Posterior cingulate gyrus (tissue), 11 donors: Measurements from ENCODE around the gene MAEA.
"Not testable (repeated sequence)": the region's sequence is repeated elsewhere in the genome, so short reads cannot be mapped to it uniquely, and the experiment has no call there.

Experiments
- DNase-seq, 10 donors: peaks; one replicate each; pipeline versions ENCODE4 v3.0.0 to v3.0.0-alpha.2; 2020 to 2021; ENCODE audit warnings: mixed read lengths in 3 of 10
- intact Hi-C: fragments of 100-400 bp; cut with DNase I; formaldehyde crosslinking; loops from one replicate; pipeline ENCODE4 v1.15.1; 2023

The MAEA gene

DNA sequence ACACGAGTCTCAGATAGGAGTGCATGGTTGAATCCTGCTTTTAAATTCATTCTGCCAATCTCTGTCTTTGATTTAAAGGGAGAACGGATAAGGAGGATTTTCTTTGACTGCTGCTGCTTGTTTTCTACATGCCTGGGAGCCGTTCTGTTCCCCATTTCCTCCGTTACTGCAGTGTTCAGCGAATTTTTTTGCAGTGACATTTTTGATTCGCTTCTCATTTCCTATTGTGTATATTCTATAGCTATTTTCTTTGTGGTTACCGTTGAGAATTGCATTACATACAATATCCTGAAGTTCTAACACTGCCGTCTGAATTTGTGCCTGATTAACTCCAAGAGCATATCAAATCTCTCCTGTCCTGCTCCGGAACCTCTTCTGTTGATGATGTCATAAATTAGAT, 14.8 kb upstream of the MAEA start:
- intact Hi-C loops, result no loop called here

DNA sequence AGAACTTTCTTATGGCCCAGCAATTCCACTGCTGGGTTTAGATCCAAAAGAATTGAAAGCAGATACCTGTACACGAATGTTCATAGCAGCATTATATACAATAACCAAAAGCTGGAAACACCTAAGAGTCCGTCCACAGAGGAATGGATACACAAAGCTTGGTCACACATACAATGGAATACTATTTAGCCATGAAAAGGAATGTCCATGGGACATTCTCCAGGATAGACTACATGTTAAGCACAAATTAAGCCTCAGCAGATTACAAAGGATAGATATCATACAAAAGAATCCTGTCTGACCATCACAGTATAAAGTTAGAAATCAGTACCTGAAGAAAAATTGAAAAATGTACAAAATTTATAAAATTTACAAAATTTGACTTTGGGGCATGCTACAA, 12.7 kb upstream of the MAEA start:
- no peak for DNase-seq
- intact Hi-C loops, result no loop called here

More for the DNA sequence above, 14.8 kb upstream of the MAEA start:
- DNase-seq, result no peak

DNA sequence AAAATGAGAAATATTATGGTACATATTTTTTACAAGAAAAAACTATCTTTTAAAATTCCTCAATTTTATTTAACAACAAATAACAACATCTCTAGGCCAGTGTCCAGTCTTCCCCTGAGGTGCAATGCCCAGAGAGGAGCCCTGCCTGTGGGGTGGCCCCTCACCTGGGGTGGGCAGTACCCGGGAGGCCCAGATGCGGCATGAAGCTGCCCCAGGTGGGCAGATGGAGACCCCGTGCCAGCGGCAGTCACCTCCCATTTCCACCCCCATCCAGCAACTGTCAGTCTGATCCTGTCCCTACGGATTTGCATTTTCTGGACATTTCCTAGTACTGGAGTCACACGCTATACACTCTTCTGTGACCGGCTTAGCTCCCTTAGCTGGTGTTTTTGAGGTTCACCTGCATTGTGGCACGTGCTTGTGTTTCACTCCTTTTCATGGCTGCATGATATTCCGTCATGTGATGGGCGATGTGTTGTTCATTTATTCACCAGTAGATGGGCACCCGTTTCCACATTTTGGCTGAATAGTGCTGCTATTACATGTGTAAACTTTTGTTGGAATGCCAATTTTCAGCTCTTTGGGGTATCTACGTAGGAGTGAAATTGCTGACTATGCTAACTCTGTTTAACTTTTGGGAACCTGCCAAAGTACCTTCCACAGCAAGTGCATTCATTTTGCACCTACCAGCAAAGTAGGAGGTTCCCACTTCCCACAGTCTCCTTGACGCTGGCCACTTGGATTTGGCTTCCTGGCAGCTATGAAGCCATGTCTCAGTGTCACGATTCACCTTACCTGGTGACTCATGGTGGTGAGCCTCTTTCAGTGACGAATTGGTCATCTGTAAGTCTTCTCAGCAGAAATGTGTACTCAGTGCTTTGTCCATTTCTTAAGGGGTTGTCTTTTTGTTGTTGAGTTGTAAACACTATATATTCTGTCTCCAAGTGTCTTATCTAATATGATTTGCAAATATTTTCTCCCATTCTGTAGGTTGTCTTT, 11.7 kb upstream of the MAEA start:
- DNase-seq, result no peak
- intact Hi-C loops, result no loop called here

DNA sequence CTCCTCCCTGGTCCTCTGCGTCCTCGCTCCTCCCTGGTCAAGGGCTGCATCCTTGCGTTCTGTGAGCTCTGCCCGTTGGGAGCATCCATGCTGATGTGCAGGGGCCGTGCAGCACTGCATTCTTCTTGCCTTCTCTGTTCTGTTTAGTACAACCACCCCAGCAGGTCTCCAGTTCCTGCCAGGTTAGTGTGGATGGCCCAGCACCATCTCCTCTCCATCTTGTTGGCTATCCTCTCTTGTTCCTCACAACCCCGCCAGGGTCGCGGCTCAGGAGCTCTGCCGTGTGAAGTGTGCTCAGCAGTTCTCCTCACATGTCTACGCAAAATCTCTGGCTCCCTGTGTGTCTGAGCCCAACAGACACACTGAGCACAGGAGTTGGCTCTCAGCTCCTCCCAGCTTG, 10.4 kb upstream of the MAEA start:
- intact Hi-C loops, result no loop called here
- DNase-seq, result peak in 1 of 10 donors; percentile 51

DNA sequence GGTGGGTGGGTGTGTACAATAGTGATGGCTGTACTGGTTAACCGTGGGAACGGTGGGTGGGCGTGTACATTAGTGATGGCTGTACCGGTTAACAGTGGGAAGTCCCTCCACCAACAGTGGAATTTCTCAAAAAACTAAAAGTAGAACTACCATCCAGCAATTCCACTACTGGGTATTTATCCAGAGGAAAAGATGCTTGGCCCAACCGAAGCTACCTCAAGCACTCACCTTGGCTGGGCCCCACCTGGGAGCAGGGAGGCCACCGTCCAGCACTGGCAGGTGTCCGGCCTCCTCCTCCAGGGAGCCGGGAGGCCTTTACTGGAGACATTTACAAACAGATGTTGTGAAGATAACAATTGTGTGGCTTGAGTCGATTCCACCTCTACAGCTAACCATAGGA, 6.0 kb upstream of the MAEA start:
- intact Hi-C loops, result no loop called here

DNA sequence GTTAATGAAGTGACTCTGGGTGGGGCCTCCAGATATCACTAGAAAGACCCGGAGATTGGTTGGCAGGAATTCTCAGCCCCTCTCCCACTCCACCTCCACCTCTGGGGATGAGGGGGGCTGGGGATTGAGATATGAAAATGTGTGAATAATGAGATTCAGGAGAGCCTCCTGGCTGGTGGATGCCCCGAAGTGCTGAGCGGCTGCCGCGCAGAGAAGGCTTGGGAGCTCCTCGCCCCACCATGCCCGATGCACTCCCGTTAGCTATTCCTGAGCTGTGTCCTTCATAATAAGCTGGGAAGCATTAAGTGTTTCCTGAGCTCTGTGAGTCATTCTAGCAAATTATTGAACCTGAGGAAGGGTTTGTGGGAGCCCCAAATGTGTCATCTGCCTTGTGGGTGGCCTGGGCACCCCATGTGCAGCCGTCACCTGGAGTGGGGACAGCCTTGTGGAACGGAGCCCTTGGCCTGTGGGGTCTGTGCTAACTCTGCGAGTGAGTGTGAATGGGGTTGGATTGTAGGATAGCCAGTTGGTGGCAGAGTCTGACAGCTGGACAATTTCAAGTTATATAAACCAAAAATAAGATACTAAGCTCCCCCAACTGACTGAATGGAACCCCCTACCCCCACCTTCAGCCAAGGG, 4.4 kb upstream of the MAEA start:
- DNase-seq, result peak in 1 of 10 donors; percentile 72
- intact Hi-C loops, result no loop called here

More for the DNA sequence above, 6.0 kb upstream of the MAEA start:
- DNase-seq, result no peak

DNA sequence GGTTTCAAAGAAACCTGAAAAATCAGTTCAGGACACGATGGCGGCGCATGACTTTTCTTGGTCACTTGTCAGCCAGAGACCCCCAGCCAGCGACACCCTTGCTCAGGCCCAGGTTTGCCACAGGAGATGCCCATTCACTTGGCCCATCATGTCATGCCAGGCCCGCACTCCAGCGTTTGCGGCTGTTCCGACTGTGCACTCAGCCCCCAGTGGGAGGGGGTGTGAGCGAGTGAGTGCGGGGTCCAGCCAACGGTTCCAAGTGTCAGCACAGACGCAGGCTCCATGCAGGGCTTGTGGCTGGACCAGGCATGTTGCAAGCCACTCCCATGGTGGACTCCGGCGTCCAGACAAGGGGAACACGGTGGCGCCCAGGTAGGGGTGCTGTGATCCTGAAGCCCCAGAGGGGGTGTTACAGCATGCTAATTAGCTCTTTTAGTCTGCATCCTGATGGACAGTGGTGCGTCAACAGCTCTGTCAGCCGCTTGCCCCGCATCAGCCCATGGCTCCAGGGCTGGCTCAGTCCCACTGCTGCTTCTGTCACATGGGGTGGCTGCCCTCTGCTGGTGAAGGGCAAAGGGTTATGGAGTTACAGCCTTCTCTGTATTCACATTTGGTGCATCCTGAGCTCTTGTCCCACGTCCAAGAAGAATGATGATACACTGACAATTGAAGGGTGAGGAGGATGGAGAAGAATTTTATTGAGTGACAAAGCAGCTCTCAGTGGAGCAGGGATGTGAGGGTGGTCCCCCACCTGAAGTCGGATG, 3.7 kb upstream of the MAEA start:
- peak in 1 of 10 donors; percentile 55 for DNase-seq
- intact Hi-C loops, result no loop called here

DNA sequence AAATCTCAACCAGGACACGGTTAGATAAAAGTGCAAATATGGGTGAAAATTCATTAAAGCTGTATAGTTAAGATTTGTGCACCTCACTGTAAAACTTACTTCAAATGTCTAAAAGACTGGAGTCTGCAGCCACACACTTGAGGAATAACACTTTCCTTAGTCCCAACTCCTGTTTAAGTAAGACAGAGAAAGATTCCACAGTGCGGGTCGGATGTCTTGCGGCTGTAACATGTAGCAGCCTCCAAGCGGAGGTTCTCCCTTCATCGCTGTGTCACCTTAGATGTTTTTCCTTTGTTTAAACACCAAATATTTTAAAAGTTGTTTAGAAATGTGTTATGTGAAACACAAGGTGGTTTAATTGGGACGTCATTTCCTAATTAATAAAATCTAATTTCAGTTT, 905 bp upstream of the MAEA start:
- no peak for DNase-seq
- intact Hi-C loops, result loop anchor here (1.0 kb wide), 1 partner anchor 39 kb away; the partner anchor contains the start of gene CTBP1

DNA sequence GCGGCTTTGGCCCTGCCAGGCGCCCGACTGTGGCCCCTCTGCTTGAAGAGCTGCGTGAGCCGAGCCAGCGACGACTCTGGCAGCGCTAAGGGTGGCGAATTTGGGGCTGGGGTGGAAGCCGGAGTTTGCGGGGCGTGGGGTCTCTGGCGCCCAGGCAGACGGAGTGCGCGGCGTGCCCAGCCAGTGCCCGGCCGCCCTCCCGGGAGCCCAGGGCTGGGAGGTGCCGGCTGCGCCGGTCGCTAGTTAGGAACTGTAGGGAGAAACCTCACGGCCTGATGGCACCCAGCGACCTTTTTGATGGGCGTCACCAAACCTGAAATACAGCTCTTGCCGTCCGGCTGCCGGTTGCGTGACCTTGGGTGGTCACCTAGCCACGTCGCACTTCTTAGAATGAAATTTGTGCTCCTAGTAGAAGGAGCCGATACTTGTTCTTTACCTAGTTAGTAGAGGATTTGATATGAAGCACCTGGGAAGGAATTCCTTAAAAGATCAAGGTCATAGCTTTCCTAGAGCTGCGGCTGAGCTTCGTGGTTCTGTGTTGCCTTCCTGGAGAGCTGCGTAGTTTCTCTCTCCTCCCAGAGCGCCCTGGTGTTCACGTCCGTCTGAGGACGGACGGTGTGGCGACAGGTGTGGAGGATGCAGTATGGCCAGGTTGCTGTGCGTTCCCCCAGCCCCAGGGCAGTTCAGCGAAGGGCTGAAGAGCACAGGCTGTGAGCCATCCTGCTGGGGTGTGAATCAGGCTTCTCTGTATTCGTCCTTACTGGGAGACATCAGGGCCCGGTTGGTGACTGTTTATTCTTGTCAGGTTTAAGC, 680 bp downstream of the MAEA start:
- peak in 1 of 10 donors; percentile 81 for DNase-seq
- intact Hi-C loops, result loop anchor here (2.0 kb wide), 1 partner anchor 56 kb away; the partner anchor contains the start of gene UVSSA

DNA sequence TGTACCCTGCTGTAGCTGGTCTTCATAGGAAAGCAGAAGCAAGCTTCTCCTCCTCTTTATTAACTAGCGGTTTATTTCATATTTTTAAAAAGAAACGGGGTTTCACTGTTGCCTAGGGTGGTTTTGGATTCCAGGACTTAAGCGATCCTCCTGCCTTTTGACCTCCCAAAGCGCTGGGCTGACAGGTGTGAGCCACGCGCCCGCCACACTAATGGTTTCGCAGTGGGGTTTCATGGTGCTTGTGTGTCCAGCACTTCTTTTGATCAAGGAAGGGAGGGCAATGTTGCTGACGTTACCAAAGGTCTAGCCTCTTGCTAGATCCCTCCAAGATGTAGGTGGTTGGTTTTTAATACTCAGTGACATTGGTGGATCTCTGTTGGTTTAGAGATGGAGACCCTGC, 1.4 kb downstream of the MAEA start:
- peak in 1 of 10 donors; percentile 32 for DNase-seq
- intact Hi-C loops, result loop anchor here (2.0 kb wide), 1 partner anchor 56 kb away; the partner anchor contains the start of gene UVSSA

DNA sequence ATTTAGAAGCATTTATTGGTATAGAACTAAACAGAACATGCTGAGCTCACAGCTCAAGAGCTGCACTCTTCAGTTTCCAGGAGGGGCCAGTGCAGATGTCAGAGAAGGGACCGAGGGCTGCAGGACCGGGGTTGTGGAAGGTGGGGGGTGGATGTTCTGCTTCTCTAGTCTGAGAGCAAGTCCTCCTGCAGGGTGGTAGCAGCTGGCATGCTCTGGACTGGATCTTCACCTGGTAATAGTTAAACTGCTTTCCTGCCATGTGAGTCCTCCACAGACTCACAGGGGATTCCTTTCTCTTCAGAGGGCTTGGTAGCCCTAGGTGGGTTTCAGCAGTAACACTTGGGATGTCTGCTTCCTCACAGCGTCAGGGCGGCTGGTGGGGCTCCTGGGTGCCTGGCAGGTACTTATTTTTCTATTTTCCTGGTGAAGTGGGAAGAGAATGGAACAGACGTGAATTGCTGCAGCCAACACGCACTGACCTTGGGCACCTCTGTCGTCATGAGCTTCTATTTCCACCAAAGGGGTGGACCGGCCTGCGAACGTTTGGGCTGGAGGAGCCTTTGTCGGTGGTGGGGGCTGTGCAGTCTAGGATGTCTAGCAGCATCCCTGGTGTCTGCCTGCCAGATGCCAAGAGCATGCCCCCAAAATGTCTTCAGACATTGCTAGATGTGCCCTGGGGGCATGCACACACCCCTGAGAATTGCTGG, 2.5 kb downstream of the MAEA start:
- intact Hi-C loops, result loop anchor here (2.0 kb wide), 1 partner anchor 55 kb away; the partner anchor contains the start of gene UVSSA
- DNase-seq, result peak in 2 of 10 donors; percentile 29 to 39

DNA sequence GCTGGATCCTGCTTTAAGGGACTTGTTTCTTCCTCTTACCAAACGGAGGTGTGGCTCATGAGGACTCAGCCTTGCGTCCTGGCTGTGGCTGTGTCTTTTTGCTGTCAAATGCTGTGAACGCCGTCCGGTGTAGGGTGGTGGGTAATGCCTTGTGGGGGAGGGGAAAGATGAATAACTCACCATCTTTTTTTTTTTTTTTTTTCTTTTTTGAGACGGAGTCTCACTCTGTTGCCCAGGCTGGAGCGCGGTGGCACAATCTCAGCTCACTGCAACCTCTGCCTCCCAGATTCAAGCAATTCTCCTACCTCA, 3.0 kb downstream of the MAEA start:
- peak in 1 of 10 donors; percentile 59 for DNase-seq
- intact Hi-C loops, result not testable (repeated sequence)

DNA sequence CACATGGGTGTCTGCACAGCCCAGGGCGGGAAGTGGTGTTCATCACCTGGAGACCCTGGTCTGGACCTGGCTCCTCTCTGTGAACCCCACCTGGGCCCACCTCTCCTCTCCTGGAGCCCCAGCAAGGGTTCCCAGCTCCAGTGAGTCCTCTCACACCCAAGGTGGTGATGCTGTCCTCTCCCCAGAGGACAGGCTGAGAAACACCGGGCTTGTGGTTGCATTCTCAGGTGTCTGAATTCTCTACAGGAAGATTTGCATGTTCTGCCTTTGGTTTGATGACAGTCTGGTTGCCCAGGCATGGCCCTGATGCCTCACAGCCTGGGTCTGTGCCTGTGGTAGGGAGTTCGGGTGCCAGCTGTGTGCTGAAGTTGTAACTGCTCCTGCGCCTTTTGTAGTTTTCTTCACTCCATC, 3.8 kb downstream of the MAEA start:
- DNase-seq, result peak in 3 of 10 donors; percentile 45 to 62 (median 55)
- intact Hi-C loops, result no loop called here

DNA sequence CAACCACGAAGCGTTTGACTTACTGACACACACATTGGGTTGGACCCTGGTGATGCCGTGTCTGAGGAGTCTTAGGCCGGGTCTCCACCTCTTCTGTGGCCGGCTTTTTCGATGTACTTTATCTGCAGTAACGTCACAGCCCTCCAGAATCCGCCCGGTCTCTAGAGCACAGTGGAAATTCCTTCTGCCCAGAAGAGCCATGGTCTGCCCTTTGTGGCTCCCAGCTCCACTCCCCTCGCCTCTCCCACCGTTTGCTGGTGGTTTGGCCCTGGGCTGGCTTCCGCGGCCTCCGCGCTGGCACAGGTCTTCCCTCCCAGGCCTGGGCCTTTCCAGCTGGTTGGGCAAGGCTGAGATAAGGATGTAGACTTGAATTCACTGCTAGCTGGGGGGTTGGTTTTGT, 4.3 kb downstream of the MAEA start:
- DNase-seq, result peak in 2 of 10 donors; percentile 31 to 50
- intact Hi-C loops, result no loop called here

DNA sequence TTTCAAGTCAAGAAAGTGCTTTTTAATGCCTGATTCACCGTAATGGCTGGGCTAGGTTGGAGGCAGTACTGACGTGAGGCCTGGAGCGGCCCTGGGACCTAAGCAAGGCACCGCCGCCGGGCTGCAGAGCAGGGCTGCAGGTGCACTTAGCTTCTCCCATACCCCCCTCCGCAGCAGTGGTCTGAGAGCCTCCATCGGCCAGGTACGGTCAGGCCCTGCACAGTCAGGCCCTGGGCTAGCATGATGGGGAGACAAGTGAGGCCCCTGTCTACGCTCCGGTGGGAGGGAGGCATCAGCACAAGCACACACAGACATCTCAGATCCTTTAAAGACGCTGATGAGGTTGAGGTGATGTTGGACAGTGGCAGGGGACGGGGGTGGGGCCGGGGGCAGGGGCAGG, 4.7 kb downstream of the MAEA start:
- peak in 3 of 10 donors; percentile 46 to 61 (median 60) for DNase-seq
- intact Hi-C loops, result no loop called here

DNA sequence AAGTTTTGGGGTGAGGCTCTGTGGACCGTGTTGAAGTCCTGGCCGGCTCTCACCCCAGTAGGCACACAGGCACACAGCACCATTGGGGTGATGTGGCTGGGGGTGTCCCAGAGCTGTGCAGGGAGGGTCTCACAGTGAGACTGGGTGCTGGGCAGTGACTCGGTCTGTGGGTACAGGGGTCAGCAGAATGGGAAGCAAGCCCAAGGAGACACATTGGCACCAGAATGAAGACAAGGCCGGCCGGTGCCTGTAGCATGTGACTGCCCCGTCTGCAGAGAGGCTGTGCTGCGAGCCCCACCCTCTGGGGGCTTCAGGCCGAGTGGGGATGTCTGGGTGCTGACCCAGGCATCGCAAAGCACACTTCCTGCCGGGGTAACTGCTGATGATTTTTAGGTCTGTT, 5.2 kb downstream of the MAEA start:
- DNase-seq, result peak in 2 of 10 donors; percentile 65 to 73
- intact Hi-C loops, result no loop called here

DNA sequence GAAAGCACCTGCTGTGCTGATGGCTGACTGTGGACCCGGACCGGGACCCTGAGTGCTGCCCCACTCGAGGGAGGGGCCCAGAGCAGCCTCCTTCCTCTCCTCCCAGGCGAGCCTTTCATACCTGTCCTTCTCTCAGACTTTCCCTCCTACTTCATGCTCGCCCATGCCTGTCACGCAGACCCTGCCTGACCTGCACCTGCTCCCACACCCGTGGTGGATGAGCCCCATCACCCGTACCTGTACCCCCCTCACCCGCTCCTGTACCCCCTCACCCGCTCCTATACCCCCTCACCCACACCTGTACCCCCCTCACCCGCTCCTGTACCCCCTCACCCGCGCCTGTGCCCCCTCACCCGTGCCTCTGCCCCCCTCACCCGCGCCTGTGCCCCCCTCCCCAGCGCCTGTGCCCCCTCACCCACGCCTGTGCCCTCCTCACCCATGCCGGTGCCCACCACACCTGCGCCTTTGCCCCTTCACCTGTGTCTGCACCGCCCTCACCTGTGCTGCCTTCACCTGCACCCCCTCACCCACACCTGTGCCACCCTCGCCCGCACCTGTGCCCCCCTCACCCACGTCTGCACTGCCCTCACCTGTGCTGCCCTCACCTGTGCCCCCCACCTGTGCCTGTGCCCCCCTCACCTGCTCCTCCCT, 5.8 kb downstream of the MAEA start:
- intact Hi-C loops, result no loop called here
- peak in 2 of 10 donors; percentile 65 to 81 for DNase-seq

DNA sequence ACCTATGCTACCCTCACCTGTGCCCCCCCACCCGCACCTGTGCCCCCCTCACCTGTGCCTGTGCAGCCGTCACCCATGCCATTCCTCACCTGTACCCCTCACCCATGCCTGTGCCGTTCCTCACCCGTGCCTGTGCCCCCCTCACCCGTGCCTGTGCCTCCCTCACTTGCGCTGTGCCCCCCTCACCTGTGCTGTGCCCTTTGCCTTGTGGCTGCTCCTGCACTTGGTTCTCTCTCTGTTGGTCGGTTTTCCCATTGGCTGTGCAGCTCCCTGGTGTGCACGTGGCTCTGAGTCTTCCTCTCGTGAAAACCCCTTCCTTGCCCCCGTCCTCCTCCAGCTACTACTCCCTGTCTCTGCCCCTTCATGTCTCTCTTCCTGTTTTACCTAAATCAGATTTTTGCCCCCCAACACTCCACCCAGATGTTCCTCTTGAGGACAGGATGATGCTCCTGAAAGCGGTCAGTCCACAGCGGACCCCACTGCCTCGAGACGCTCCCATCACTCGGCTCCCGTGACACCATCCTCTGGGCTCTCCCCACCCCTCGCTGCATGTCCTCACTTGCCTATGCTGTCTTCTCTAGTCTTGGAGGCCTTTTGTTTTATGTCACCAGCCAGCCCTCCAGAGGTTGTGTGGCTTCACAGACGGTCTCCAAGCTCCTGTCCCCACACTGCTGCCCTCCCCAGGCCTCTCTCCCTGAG, 6.8 kb downstream of the MAEA start:
- intact Hi-C loops, result no loop called here
- DNase-seq, result peak in 2 of 10 donors; percentile 24 to 56
